H9 (cell line): ENCODE results near the gene SCD5. TPM values are rescaled to one million over a fixed set of nuclear protein-coding genes. Genes with fewer than 3 reads are reported as not detected.

Experiments used
- DNase-seq: peaks from one replicate; pipeline ENCODE4 v3.0.0-alpha.2; 2017
- H2AFZ ChIP-seq: one replicate; pipeline ENCODE4 v1.6.1; 2013; ENCODE audit warnings: mild to moderate bottlenecking, low read length, control low read depth, moderate library complexity
- H2AK5ac ChIP-seq: 2 replicates; pipeline ENCODE4 v1.6.1; 2013; ENCODE audit warnings: low read length, control low read depth, mixed read lengths; ENCODE audit not compliant: insufficient read length
- H2BK120ac ChIP-seq: one replicate; pipeline ENCODE4 v1.6.1; 2013; ENCODE audit warnings: low read depth, mild to moderate bottlenecking, low read length, control low read depth, inconsistent platforms; ENCODE audit not compliant: poor library complexity, severe bottlenecking
- H2BK12ac ChIP-seq: 2 replicates; pipeline ENCODE4 v1.6.1; 2013; ENCODE audit warnings: low read length, control low read depth, mixed read lengths, low read depth; ENCODE audit not compliant: insufficient read length
- H2BK15ac ChIP-seq: 2 replicates; pipeline ENCODE4 v1.6.1; 2013; ENCODE audit warnings: low read depth, low read length, control low read depth
- H2BK20ac ChIP-seq: one replicate; pipeline ENCODE4 v1.6.1; 2013; ENCODE audit warnings: low read depth, mild to moderate bottlenecking, low read length, control low read depth, inconsistent platforms; ENCODE audit not compliant: poor library complexity, severe bottlenecking
- H2BK5ac ChIP-seq: 2 replicates; pipeline ENCODE4 v1.6.1; 2013; ENCODE audit warnings: low read length, control low read depth, mixed read lengths; ENCODE audit not compliant: insufficient read length
- H3K14ac ChIP-seq: 2 replicates; pipeline ENCODE4 v1.6.1; 2013; ENCODE audit warnings: low read length, control low read depth; ENCODE audit not compliant: insufficient read depth
- H3K18ac ChIP-seq: 2 replicates; pipeline ENCODE4 v1.6.1; 2013; ENCODE audit warnings: low read depth, mild to moderate bottlenecking, mixed read lengths, low read length, control low read depth; ENCODE audit not compliant: insufficient read length
- H3K23ac ChIP-seq: 2 replicates; pipeline ENCODE4 v1.6.1; 2013; ENCODE audit warnings: low read length, control low read depth, mixed read lengths, low read depth; ENCODE audit not compliant: insufficient read length
- H3K23me2 ChIP-seq: 2 replicates; pipeline ENCODE4 v1.6.1; 2013; ENCODE audit warnings: low read depth, mild to moderate bottlenecking, mixed read lengths, low read length, control low read depth; ENCODE audit not compliant: insufficient read length, poor library complexity, severe bottlenecking
- H3K27ac ChIP-seq: 2 replicates; pipeline ENCODE4 v1.5.1; 2013; ENCODE audit warnings: low read length, control low read depth, mixed read lengths, low read depth; ENCODE audit not compliant: insufficient read length
- H3K27me3 ChIP-seq: 2 replicates; pipeline ENCODE4 v1.6.1; 2013; ENCODE audit warnings: low read length, control low read depth, inconsistent platforms; ENCODE audit not compliant: insufficient read depth
- H3K4ac ChIP-seq: 2 replicates; pipeline ENCODE4 v1.6.1; 2013; ENCODE audit warnings: low read depth, mild to moderate bottlenecking, control low read depth, inconsistent platforms, low read length, moderate library complexity
- H3K4me1 ChIP-seq: 2 replicates; pipeline ENCODE4 v1.6.1; 2013; ENCODE audit warnings: low read length, control low read depth, inconsistent platforms; ENCODE audit not compliant: insufficient read depth
- H3K4me2 ChIP-seq: 2 replicates; pipeline ENCODE4 v1.6.1; 2013; ENCODE audit warnings: low read length, control low read depth, mixed read lengths; ENCODE audit not compliant: insufficient read length, insufficient read depth
- H3K56ac ChIP-seq: 2 replicates; pipeline ENCODE4 v1.6.1; 2013; ENCODE audit warnings: low read depth, mild to moderate bottlenecking, mixed read lengths, low read length, control low read depth; ENCODE audit not compliant: insufficient read length
- H3K79me1 ChIP-seq: 2 replicates; pipeline ENCODE4 v1.6.1; 2013; ENCODE audit warnings: low read depth, mild to moderate bottlenecking, moderate library complexity, low read length, control low read depth, inconsistent platforms; ENCODE audit not compliant: insufficient read depth, poor library complexity, severe bottlenecking
- H3K79me2 ChIP-seq: 2 replicates; pipeline ENCODE4 v1.6.1; 2013; ENCODE audit warnings: low read length, control low read depth, inconsistent platforms; ENCODE audit not compliant: insufficient read depth
- H3K9ac ChIP-seq: 2 replicates; pipeline ENCODE4 v1.6.1; 2013; ENCODE audit warnings: low read length, control low read depth, mixed read lengths; ENCODE audit not compliant: insufficient read length; ENCODE audit errors: extremely low read depth
- H3K9me3 ChIP-seq: one replicate; pipeline ENCODE4 v1.6.1; 2013; ENCODE audit warnings: low read depth, low read length, inconsistent platforms; ENCODE audit not compliant: control insufficient read depth
- H3T11ph ChIP-seq: one replicate; pipeline ENCODE4 v1.6.1; 2013; ENCODE audit warnings: mild to moderate bottlenecking, low read length, control low read depth, inconsistent platforms
- H4K20me1 ChIP-seq: one replicate; pipeline ENCODE4 v1.6.1; 2013; ENCODE audit not compliant: control insufficient read depth, insufficient read length, insufficient read depth
- H4K5ac ChIP-seq: 2 replicates; pipeline ENCODE4 v1.6.1; 2013; ENCODE audit warnings: low read depth, mild to moderate bottlenecking, mixed read lengths, low read length, control low read depth; ENCODE audit not compliant: insufficient read length
- H4K8ac ChIP-seq: replicated peaks from 2 replicates; pipeline ENCODE4 v1.6.1; 2013; ENCODE audit warnings: low read length, control low read depth, mixed read lengths, low read depth; ENCODE audit not compliant: insufficient read length
- H4K91ac ChIP-seq: 2 replicates; pipeline ENCODE4 v1.6.1; 2013; ENCODE audit warnings: low read depth, mild to moderate bottlenecking, moderate library complexity, mixed read lengths, low read length, control low read depth; ENCODE audit not compliant: insufficient read length
- H3K27ac Mint-ChIP-seq, 3 experiments: 2 replicates in 2 of 3; 3 replicates in 1 of 3; pipeline ENCODE4 v1.8.0; 2020 to 2021; ENCODE audit warnings: mixed read lengths in 3 of 3, mild to moderate bottlenecking in 1 of 3, moderate library complexity in 1 of 3
- H3K27me3 Mint-ChIP-seq: 2 replicates; pipeline ENCODE4 v1.8.0; 2021; ENCODE audit warnings: low read depth, mild to moderate bottlenecking, moderate library complexity, mixed read lengths
- H3K36me3 Mint-ChIP-seq, 3 experiments: 2 replicates in 2 of 3; 3 replicates in 1 of 3; pipeline ENCODE4 v1.8.0; 2020 to 2021; ENCODE audit warnings: low read depth in 3 of 3, mixed read lengths in 3 of 3; ENCODE audit not compliant: insufficient read depth in 1 of 3
- H3K4me1 Mint-ChIP-seq, 2 experiments: 2 replicates each; pipeline ENCODE4 v1.8.0; 2020; ENCODE audit warnings: mixed read lengths in 2 of 2
- H3K4me3 Mint-ChIP-seq, 2 experiments: 2 replicates in 1 of 2; 3 replicates in 1 of 2; pipeline ENCODE4 v1.8.0; 2020 to 2021; ENCODE audit warnings: mild to moderate bottlenecking in 2 of 2, mixed read lengths in 2 of 2, moderate library complexity in 1 of 2
- H3K9me3 Mint-ChIP-seq, 2 experiments: 2 replicates in 1 of 2; 3 replicates in 1 of 2; pipeline ENCODE4 v1.8.0; 2020; ENCODE audit warnings: mild to moderate bottlenecking in 2 of 2, mixed read lengths in 2 of 2, moderate library complexity in 1 of 2
- WGBS: extraction: QIAGEN DNeasy Blood & Tissue Kit; methylation state at CpG from one replicate; pipeline ENCODE4 v1.1.7; 2013; ENCODE audit warnings: missing lambda C conversion rate, low lambda C conversion rate, mixed read lengths; ENCODE audit not compliant: insufficient read length; ENCODE audit errors: extremely low coverage; 5-methylcytosine and 5-hydroxymethylcytosine counted together
- total RNA-seq: library from RNA; stranded (reverse); gene quantifications from 2 replicates; pipeline ENCODE4 v1.2.1, GENCODE V29; 2021
- TF ChIP-seq, protein P1 (sequence below): fragments of 200-600 bp; sonication (generic); conservative IDR thresholded peaks from 3 replicates; pipeline ENCODE4 v1.8.0; 2021; ENCODE audit warnings: antibody characterized with exemption, mild to moderate bottlenecking

The SCD5 gene
- total RNA-seq, 1 experiment from 2014 or later: 0.68 TPM

DNA sequence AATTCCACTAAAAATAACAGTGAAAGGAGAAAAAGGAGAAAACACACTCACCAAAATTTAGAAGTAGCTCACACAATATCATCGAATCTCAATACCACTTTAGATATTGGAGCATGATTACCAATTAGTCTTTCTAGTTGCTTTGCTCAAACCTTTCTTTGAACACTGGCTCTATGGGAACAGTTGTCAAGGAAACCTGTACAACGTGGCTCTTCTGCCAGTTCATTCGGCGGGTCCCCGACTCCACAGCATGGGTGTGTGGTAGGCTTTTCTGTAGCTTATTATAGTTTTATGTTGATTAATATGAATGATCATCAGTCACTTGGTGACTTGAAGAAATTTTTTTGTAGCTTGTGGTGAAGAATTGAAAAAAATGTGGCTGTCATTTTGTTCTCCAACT is 186.6 kb downstream of the SCD5 start:
- no peaks in the 10 kb centered on the region for H3K79me2 ChIP-seq
- no peak overlapping the region for H3K9ac ChIP-seq
- no peak overlapping the region for H3K23ac ChIP-seq
- H3K4me3 Mint-ChIP-seq: no peak overlapping the region
- no CpG with 5 or more reads among the region's 5 CpGs for WGBS
- H3K23me2 ChIP-seq: no peaks in the 10 kb centered on the region
- H2BK20ac ChIP-seq: no peak overlapping the region
- no peak overlapping the region for H2BK5ac ChIP-seq
- H2BK15ac ChIP-seq: no peak overlapping the region
- H3K4ac ChIP-seq: no peak overlapping the region
- no peak overlapping the region for H3T11ph ChIP-seq
- no peaks in the 10 kb centered on the region for H3K36me3 Mint-ChIP-seq
- H3K14ac ChIP-seq: no peak overlapping the region
- no peak for DNase-seq
- no peak overlapping the region for H4K91ac ChIP-seq
- H3K18ac ChIP-seq: no peak overlapping the region
- H4K5ac ChIP-seq: no peak overlapping the region
- no peak overlapping the region for H4K8ac ChIP-seq
- H3K27me3 ChIP-seq: no peaks in the 10 kb centered on the region; the same call in 1 of the 2 replicates
- peaks cover 4% of the 10 kb centered on the region in 2 experiments for H3K4me1 Mint-ChIP-seq
- H3K9me3 ChIP-seq: no peaks in the 10 kb centered on the region
- H3K27ac Mint-ChIP-seq: no peak overlapping the region
- H3K9me3 Mint-ChIP-seq: no peaks in the 10 kb centered on the region
- TF ChIP-seq, protein P1, sequence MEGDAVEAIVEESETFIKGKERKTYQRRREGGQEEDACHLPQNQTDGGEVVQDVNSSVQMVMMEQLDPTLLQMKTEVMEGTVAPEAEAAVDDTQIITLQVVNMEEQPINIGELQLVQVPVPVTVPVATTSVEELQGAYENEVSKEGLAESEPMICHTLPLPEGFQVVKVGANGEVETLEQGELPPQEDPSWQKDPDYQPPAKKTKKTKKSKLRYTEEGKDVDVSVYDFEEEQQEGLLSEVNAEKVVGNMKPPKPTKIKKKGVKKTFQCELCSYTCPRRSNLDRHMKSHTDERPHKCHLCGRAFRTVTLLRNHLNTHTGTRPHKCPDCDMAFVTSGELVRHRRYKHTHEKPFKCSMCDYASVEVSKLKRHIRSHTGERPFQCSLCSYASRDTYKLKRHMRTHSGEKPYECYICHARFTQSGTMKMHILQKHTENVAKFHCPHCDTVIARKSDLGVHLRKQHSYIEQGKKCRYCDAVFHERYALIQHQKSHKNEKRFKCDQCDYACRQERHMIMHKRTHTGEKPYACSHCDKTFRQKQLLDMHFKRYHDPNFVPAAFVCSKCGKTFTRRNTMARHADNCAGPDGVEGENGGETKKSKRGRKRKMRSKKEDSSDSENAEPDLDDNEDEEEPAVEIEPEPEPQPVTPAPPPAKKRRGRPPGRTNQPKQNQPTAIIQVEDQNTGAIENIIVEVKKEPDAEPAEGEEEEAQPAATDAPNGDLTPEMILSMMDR: no peak
- no peak overlapping the region for H2BK120ac ChIP-seq
- no peak overlapping the region for H2AK5ac ChIP-seq
- no peaks in the 10 kb centered on the region for H4K20me1 ChIP-seq
- H3K79me1 ChIP-seq: no peaks in the 10 kb centered on the region
- H3K4me1 ChIP-seq: no peaks in the 10 kb centered on the region; the same call in 1 of the 2 replicates
- H3K56ac ChIP-seq: no peak overlapping the region
- no peaks in the 10 kb centered on the region for H3K27me3 Mint-ChIP-seq
- no peak overlapping the region for H2BK12ac ChIP-seq
- no peak overlapping the region for H3K27ac ChIP-seq
- H3K4me2 ChIP-seq: no peak overlapping the region
- H2AFZ ChIP-seq: no peak overlapping the region
